ENCODE results near the gene CRYBA2. TPM values are rescaled to one million over a fixed set of nuclear protein-coding genes. Genes with fewer than 3 reads are reported as not detected.

CRYBA2 gene
- total and polyA plus RNA-seq, 2 of the 8 experiments (the other 6 are each of a cell fraction or from before 2014, with no cell fraction given), result not detected

GRCh38 chr2:218964041-218964771 is 29.0 kb downstream of the CRYBA2 start (continued):
- TF ChIP-seq POU5F1 (IDR thresholded peaks at IDR 0.05; ENCODE audit: low read depth, low read length) (no peak), SIRT6 (IDR thresholded peaks at IDR 0.05; ENCODE audit: low read length) (no peak), TEAD4 (IDR thresholded peaks at IDR 0.05; ENCODE audit: low read depth, low read length) (no peak), ATF3 (IDR thresholded peaks at IDR 0.05; ENCODE audit: insufficient read depth, low read depth, low read length) (no peak), CHD7 (IDR thresholded peaks at IDR 0.05; ENCODE audit: insufficient replicate concordance, low read length) (no peak), MAFK (IDR thresholded peaks at IDR 0.05; ENCODE audit: low read depth, low read length) (peak; percentile 81), GTF2F1 (IDR thresholded peaks at IDR 0.05; ENCODE audit: borderline replicate concordance, low read depth, low read length) (no peak), RFX5 (IDR thresholded peaks at IDR 0.05; ENCODE audit: borderline replicate concordance, low read depth, low read length) (no peak), JUND (IDR thresholded peaks at IDR 0.05; ENCODE audit: low read length) (no peak), SP2 (IDR thresholded peaks at IDR 0.05; ENCODE audit: low read length) (no peak), CHD2 (IDR thresholded peaks at IDR 0.05; ENCODE audit: low read length) (no peak)
